NK-92 treated with Interleukin-12 subunit alpha and Interleukin-12 subunit beta, amount 100 ng/mL, for 24 hours (cell line): ENCODE results near the gene GALNTL6.
"Not testable (repeated sequence)": the region's sequence is repeated elsewhere in the genome, so short reads cannot be mapped to it uniquely, and the experiment has no call there.

Experiments used
- DNase-seq: peaks from one replicate; lab custom pipeline; 2025; lab: John Stamatoyannopoulos, UW

GALNTL6 gene

GRCh38 chr4:172675232-172675631, 862.0 kb downstream of the GALNTL6 start:
- DNase-seq: no peak

GRCh38 chr4:172680691-172681090, 867.5 kb downstream of the GALNTL6 start:
- DNase-seq: no peak

GRCh38 chr4:172683021-172683420, 869.8 kb downstream of the GALNTL6 start:
- no peak for DNase-seq

- DNase-seq: no peak
These were observed 872.8 kb downstream of the GALNTL6 start for GRCh38 chr4:172686021-172686420.

- no peak for DNase-seq
These were observed 875.3 kb downstream of the GALNTL6 start for GRCh38 chr4:172688534-172688933.

GRCh38 chr4:172691552-172691951, 878.3 kb downstream of the GALNTL6 start:
- no peak for DNase-seq

- DNase-seq: no peak
These were observed 879.5 kb downstream of the GALNTL6 start for GRCh38 chr4:172692701-172693100.

- DNase-seq: no peak
These were observed 885.1 kb downstream of the GALNTL6 start for GRCh38 chr4:172698256-172698655.

GRCh38 chr4:172705565-172705964, 892.4 kb downstream of the GALNTL6 start:
- no peak for DNase-seq

GRCh38 chr4:172706000-172706399, 892.8 kb downstream of the GALNTL6 start:
- no peak for DNase-seq

- no peak for DNase-seq
These were observed 894.4 kb downstream of the GALNTL6 start for GRCh38 chr4:172707622-172708021.

- no peak for DNase-seq
These were observed 895.0 kb downstream of the GALNTL6 start for GRCh38 chr4:172708184-172708583.

- no peak for DNase-seq
These were observed 896.2 kb downstream of the GALNTL6 start for GRCh38 chr4:172709376-172709775.

GRCh38 chr4:172716291-172716690, 903.1 kb downstream of the GALNTL6 start:
- no peak for DNase-seq

GRCh38 chr4:172721659-172722058, 908.5 kb downstream of the GALNTL6 start:
- DNase-seq: no peak

GRCh38 chr4:172725581-172725980, 912.4 kb downstream of the GALNTL6 start:
- DNase-seq: no peak

- no peak for DNase-seq
These were observed 912.8 kb downstream of the GALNTL6 start for GRCh38 chr4:172726001-172726423.

GRCh38 chr4:172727631-172728030, 914.4 kb downstream of the GALNTL6 start:
- DNase-seq: no peak

- DNase-seq: not testable (repeated sequence)
These were observed 920.4 kb downstream of the GALNTL6 start for GRCh38 chr4:172733645-172734044.

GRCh38 chr4:172734555-172734954, 921.4 kb downstream of the GALNTL6 start:
- no peak for DNase-seq

GRCh38 chr4:172736046-172736445, 922.8 kb downstream of the GALNTL6 start:
- DNase-seq: no peak

GRCh38 chr4:172740434-172740833, 927.2 kb downstream of the GALNTL6 start:
- DNase-seq: no peak

- DNase-seq: no peak
These were observed 937.7 kb downstream of the GALNTL6 start for GRCh38 chr4:172750910-172751309.

GRCh38 chr4:172751550-172751949, 938.3 kb downstream of the GALNTL6 start:
- DNase-seq: no peak
